Measurements from ENCODE around the gene AUTS2. TPM values are rescaled to one million over a fixed set of nuclear protein-coding genes. Genes with fewer than 3 reads are reported as not detected.

AUTS2 gene
- total RNA-seq, 1 donor from 2014 or later: 2.1 TPM

- Mint-ChIP-seq H3K27me3 (no peaks in the 10 kb centered on the region), H3K9me3 (no peaks in the 10 kb centered on the region), H3K27ac (no peak overlapping the region), H3K4me1 (peaks cover 2% of the 10 kb centered on the region), H3K4me3 (no peak overlapping the region), H3K36me3 (ENCODE audit: low read depth) (no peaks in the 10 kb centered on the region)
- intact Hi-C loops (cut with micrococcal nuclease): no loop called here
- DNase-seq: no peak
Observed at GRCh38 chr7:69939317-69939716, 341.0 kb downstream of the AUTS2 start.

- Mint-ChIP-seq H3K4me3 (no peak overlapping the region), H3K9me3 (no peaks in the 10 kb centered on the region), H3K27ac (no peak overlapping the region), H3K4me1 (peaks cover 2% of the 10 kb centered on the region), H3K27me3 (no peaks in the 10 kb centered on the region), H3K36me3 (ENCODE audit: low read depth) (no peaks in the 10 kb centered on the region)
- intact Hi-C loops (cut with micrococcal nuclease): no loop called here
- no peak for DNase-seq
Observed at GRCh38 chr7:69941077-69941651, 342.9 kb downstream of the AUTS2 start.

GRCh38 chr7:69942573-69942972 lies 344.3 kb downstream of the AUTS2 start:
- intact Hi-C loops (cut with micrococcal nuclease): no loop called here
- Mint-ChIP-seq H3K4me3 (no peak overlapping the region), H3K9me3 (no peaks in the 10 kb centered on the region), H3K27me3 (no peaks in the 10 kb centered on the region), H3K27ac (no peak overlapping the region), H3K36me3 (ENCODE audit: low read depth) (no peaks in the 10 kb centered on the region), H3K4me1 (peaks cover 2% of the 10 kb centered on the region)
- no peak for DNase-seq

GRCh38 chr7:69946901-69947300 lies 348.6 kb downstream of the AUTS2 start:
- no peak overlapping the region for H3K27ac Mint-ChIP-seq
- H3K4me3 Mint-ChIP-seq: no peak overlapping the region
- no peaks in the 10 kb centered on the region for H3K4me1 Mint-ChIP-seq
- H3K36me3 Mint-ChIP-seq (ENCODE audit: low read depth): no peaks in the 10 kb centered on the region
- intact Hi-C loops (cut with micrococcal nuclease): no loop called here
- H3K27me3 Mint-ChIP-seq: no peaks in the 10 kb centered on the region
- DNase-seq: no peak
- no peaks in the 10 kb centered on the region for H3K9me3 Mint-ChIP-seq

GRCh38 chr7:69947998-69948397 lies 349.7 kb downstream of the AUTS2 start:
- DNase-seq: no peak
- Mint-ChIP-seq H3K36me3 (ENCODE audit: low read depth) (no peaks in the 10 kb centered on the region), H3K4me1 (no peaks in the 10 kb centered on the region), H3K4me3 (no peak overlapping the region), H3K9me3 (no peaks in the 10 kb centered on the region), H3K27me3 (no peaks in the 10 kb centered on the region), H3K27ac (no peak overlapping the region)
- intact Hi-C loops (cut with micrococcal nuclease): no loop called here

- H3K4me3 Mint-ChIP-seq: no peak overlapping the region
- no peak overlapping the region for H3K27ac Mint-ChIP-seq
- H3K36me3 Mint-ChIP-seq (ENCODE audit: low read depth): no peaks in the 10 kb centered on the region
- DNase-seq: no peak
- H3K4me1 Mint-ChIP-seq: no peaks in the 10 kb centered on the region
- no peaks in the 10 kb centered on the region for H3K27me3 Mint-ChIP-seq
- H3K9me3 Mint-ChIP-seq: no peaks in the 10 kb centered on the region
- intact Hi-C loops (cut with micrococcal nuclease): no loop called here
Observed at GRCh38 chr7:69949122-69949521, 350.8 kb downstream of the AUTS2 start.

- no peak overlapping the region for H3K4me3 Mint-ChIP-seq
- no peak for DNase-seq
- H3K4me1 Mint-ChIP-seq: no peaks in the 10 kb centered on the region
- intact Hi-C loops (cut with micrococcal nuclease): no loop called here
- H3K27me3 Mint-ChIP-seq: no peaks in the 10 kb centered on the region
- no peaks in the 10 kb centered on the region for H3K36me3 Mint-ChIP-seq (ENCODE audit: low read depth)
- H3K27ac Mint-ChIP-seq: no peak overlapping the region
- no peaks in the 10 kb centered on the region for H3K9me3 Mint-ChIP-seq
Observed at GRCh38 chr7:69951458-69951857, 353.2 kb downstream of the AUTS2 start.

GRCh38 chr7:69953136-69954067 lies 355.1 kb downstream of the AUTS2 start:
- intact Hi-C loops (cut with micrococcal nuclease): no loop called here
- no peak overlapping the region for H3K27ac Mint-ChIP-seq
- no peak for DNase-seq
- no peaks in the 10 kb centered on the region for H3K36me3 Mint-ChIP-seq (ENCODE audit: low read depth)
- H3K27me3 Mint-ChIP-seq: no peaks in the 10 kb centered on the region
- H3K4me3 Mint-ChIP-seq: no peak overlapping the region
- no peaks in the 10 kb centered on the region for H3K9me3 Mint-ChIP-seq
- no peaks in the 10 kb centered on the region for H3K4me1 Mint-ChIP-seq

- Mint-ChIP-seq H3K4me1 (no peaks in the 10 kb centered on the region), H3K27ac (no peak overlapping the region), H3K36me3 (ENCODE audit: low read depth) (no peaks in the 10 kb centered on the region), H3K27me3 (no peaks in the 10 kb centered on the region), H3K4me3 (no peak overlapping the region), H3K9me3 (no peaks in the 10 kb centered on the region)
- intact Hi-C loops (cut with micrococcal nuclease): no loop called here
- no peak for DNase-seq
Observed at GRCh38 chr7:69956541-69956940, 358.3 kb downstream of the AUTS2 start.

- Mint-ChIP-seq H3K4me3 (no peak overlapping the region), H3K9me3 (no peaks in the 10 kb centered on the region), H3K27ac (no peak overlapping the region), H3K36me3 (ENCODE audit: low read depth) (no peaks in the 10 kb centered on the region), H3K4me1 (no peaks in the 10 kb centered on the region), H3K27me3 (no peaks in the 10 kb centered on the region)
- intact Hi-C loops (cut with micrococcal nuclease): no loop called here
- DNase-seq: no peak
Observed at GRCh38 chr7:69957661-69958060, 359.4 kb downstream of the AUTS2 start.

GRCh38 chr7:69959789-69960499 lies 361.7 kb downstream of the AUTS2 start:
- Mint-ChIP-seq H3K4me1 (no peaks in the 10 kb centered on the region), H3K27ac (no peak overlapping the region), H3K9me3 (no peaks in the 10 kb centered on the region), H3K36me3 (ENCODE audit: low read depth) (no peaks in the 10 kb centered on the region), H3K4me3 (no peak overlapping the region), H3K27me3 (no peaks in the 10 kb centered on the region)
- DNase-seq: no peak
- intact Hi-C loops (cut with micrococcal nuclease): no loop called here

GRCh38 chr7:69961436-69961835 lies 363.2 kb downstream of the AUTS2 start:
- H3K4me3 Mint-ChIP-seq: no peak overlapping the region
- intact Hi-C loops (cut with micrococcal nuclease): no loop called here
- no peaks in the 10 kb centered on the region for H3K4me1 Mint-ChIP-seq
- DNase-seq: no peak
- H3K27ac Mint-ChIP-seq: no peak overlapping the region
- no peaks in the 10 kb centered on the region for H3K36me3 Mint-ChIP-seq (ENCODE audit: low read depth)
- H3K27me3 Mint-ChIP-seq: no peaks in the 10 kb centered on the region
- H3K9me3 Mint-ChIP-seq: no peaks in the 10 kb centered on the region

- H3K4me3 Mint-ChIP-seq: no peak overlapping the region
- DNase-seq: no peak
- no peak overlapping the region for H3K27ac Mint-ChIP-seq
- no peaks in the 10 kb centered on the region for H3K9me3 Mint-ChIP-seq
- H3K27me3 Mint-ChIP-seq: no peaks in the 10 kb centered on the region
- intact Hi-C loops (cut with micrococcal nuclease): no loop called here
- no peaks in the 10 kb centered on the region for H3K4me1 Mint-ChIP-seq
- no peaks in the 10 kb centered on the region for H3K36me3 Mint-ChIP-seq (ENCODE audit: low read depth)
Observed at GRCh38 chr7:69962186-69963065, 364.2 kb downstream of the AUTS2 start.

All from activated CD4-positive, alpha-beta T cell treated with anti-CD3 and anti-CD28 coated beads, Interleukin-2, amount 10 ng/mL, durations not matched to agents 24 days and 14 days (primary cell).